Sigmoid colon (tissue), 7 donors: ENCODE results near the gene CDK5. TPM values are rescaled to one million over a fixed set of nuclear protein-coding genes. Genes with fewer than 3 reads are reported as not detected.
A peak's percentile ranks its signal among the peaks of the same experiment; 100 is the strongest.

Source experiments
- DNase-seq: peaks from one replicate; pipeline ENCODE4 v3.0.0-alpha.2; 2019
- H3K27ac ChIP-seq, 4 donors: fragments of 200-600 bp; sonication (generic); one replicate each; pipeline ENCODE4 v1.5.1; 2016 to 2019; ENCODE audit warnings: mild to moderate bottlenecking in 1 of 4
- H3K27me3 ChIP-seq, 3 donors: fragments of 200-600 bp; sonication (generic); one replicate each; pipeline ENCODE4 v1.5.1; 2019; ENCODE audit warnings: mild to moderate bottlenecking in 1 of 3
- H3K36me3 ChIP-seq, 4 donors: fragments of 200-600 bp; sonication (generic); one replicate each; pipeline ENCODE4 v1.5.1; 2016 to 2019
- H3K4me1 ChIP-seq, 4 donors: fragments of 200-600 bp; sonication (generic); one replicate each; pipeline ENCODE4 v1.5.1; 2017 to 2019
- H3K4me3 ChIP-seq, 4 donors: fragments of 200-600 bp; sonication (generic); one replicate each; pipeline ENCODE4 v1.5.1; 2017 to 2019; ENCODE audit warnings: mild to moderate bottlenecking in 2 of 4, moderate library complexity in 1 of 4
- H3K9me3 ChIP-seq, 4 donors: fragments of 200-600 bp in 3 of 4; sonication (generic) in 3 of 4; one replicate each; pipeline versions ENCODE4 v1.5.1 to v1.6.1; 2013 to 2019
- CTCF ChIP-seq, 4 experiments: fragments of 450-650 bp in 3 of 4; fragments of 200-600 bp in 1 of 4; IDR thresholded peaks; one replicate each; pipeline ENCODE4 v1.5.1; 2016 to 2019; ENCODE audit warnings: antibody characterized with exemption in 4 of 4, mild to moderate bottlenecking in 3 of 4, moderate library complexity in 2 of 4
- EP300 ChIP-seq, 4 donors: sonication (generic); formaldehyde crosslinking; IDR thresholded peaks; one replicate each; pipeline ENCODE4 v1.6.1; 2017; ENCODE audit warnings: antibody characterized with exemption in 4 of 4
- POLR2A ChIP-seq, 2 donors: fragments of 450-650 bp; IDR thresholded peaks; one replicate each; pipeline ENCODE4 v1.6.1; 2016; ENCODE audit warnings: antibody characterized with exemption in 2 of 2, mild to moderate bottlenecking in 2 of 2, moderate library complexity in 2 of 2
- POLR2AphosphoS5 ChIP-seq, 4 donors: sonication (generic); formaldehyde crosslinking; IDR thresholded peaks; one replicate each; pipeline ENCODE4 v1.6.1; 2017; ENCODE audit warnings: antibody characterized with exemption in 4 of 4
- WGBS, 2 donors: extraction: QIAGEN DNeasy Blood & Tissue Kit; methylation state at CpG; one replicate each; pipeline ENCODE4 v1.1.7; 2013; 5-methylcytosine and 5-hydroxymethylcytosine counted together
- intact Hi-C: fragments of 100-400 bp; cut with DNase I; formaldehyde crosslinking; loops from one replicate; pipeline ENCODE4 v1.15.1; 2023
- polyA plus RNA-seq, 3 donors: library from polyadenylated mRNA; stranded (reverse); fragments of 200-250 nt; gene quantifications; one replicate each; pipeline ENCODE4 v1.2.3, GENCODE V29; 2013
- total RNA-seq, 4 donors: library from RNA; depleted of rRNA; stranded (reverse); fragments of >200 nt; gene quantifications; one replicate each; pipeline ENCODE4 v1.1.0, GENCODE V29; 2016
- donor health status: healthy with polysubstance abuse.
- donor health status: Bipolar disorder and iron deficiency.
- donor health status: healthy.

Gene CDK5
- total and polyA plus RNA-seq, 7 donors: 6.0 to 10.6 (median 8.2) TPM

- intact Hi-C loops: no loop called here
- Histone ChIP-seq H3K27me3 (no peaks in the 10 kb centered on the region), H3K9me3 (no peaks in the 10 kb centered on the region), H3K4me1 (peaks cover 0 to 43% (median 36%) of the 10 kb centered on the region in 4 donors), H3K36me3 (peaks cover 0 to 10% (median 0%) of the 10 kb centered on the region in 4 donors), H3K27ac (peak overlapping the region in 3 of 4 donors; percentile 86 to 96 (median 93)), H3K4me3 (peak overlapping the region; percentile 50 to 91 (median 60))
- WGBS, 2 donors: 22 to 47% methylated on average over 29 of the region's 29 CpGs
- DNase-seq: no peak
- TF ChIP-seq EP300 (IDR thresholded peaks at IDR 0.05) (no peak), CTCF (IDR thresholded peaks at IDR 0.05) (no peak), POLR2A (IDR thresholded peaks at IDR 0.05) (no peak), POLR2AphosphoS5 (IDR thresholded peaks at IDR 0.05) (no peak)
Measured at GRCh38 chr7:151056666-151057505, 811 bp downstream of the CDK5 start.

GRCh38 chr7:151056283-151056665 is 1.4 kb downstream of the CDK5 start:
- Histone ChIP-seq H3K27ac (no peak overlapping the region), H3K4me1 (peaks cover 0 to 43% (median 33%) of the 10 kb centered on the region in 4 donors), H3K27me3 (no peaks in the 10 kb centered on the region), H3K4me3 (no peak overlapping the region), H3K9me3 (no peaks in the 10 kb centered on the region), H3K36me3 (peaks cover 0 to 10% (median 0%) of the 10 kb centered on the region in 4 donors)
- TF ChIP-seq POLR2A (IDR thresholded peaks at IDR 0.05): no peak
- TF ChIP-seq CTCF (IDR thresholded peaks at IDR 0.05): no peak
- no peak for TF ChIP-seq POLR2AphosphoS5 (IDR thresholded peaks at IDR 0.05)
- no peak for TF ChIP-seq EP300 (IDR thresholded peaks at IDR 0.05)
- intact Hi-C loops: no loop called here
- DNase-seq: no peak
- 87 to 91% methylated on average over 6 of the region's 6 CpGs for WGBS, 2 donors

DNA sequence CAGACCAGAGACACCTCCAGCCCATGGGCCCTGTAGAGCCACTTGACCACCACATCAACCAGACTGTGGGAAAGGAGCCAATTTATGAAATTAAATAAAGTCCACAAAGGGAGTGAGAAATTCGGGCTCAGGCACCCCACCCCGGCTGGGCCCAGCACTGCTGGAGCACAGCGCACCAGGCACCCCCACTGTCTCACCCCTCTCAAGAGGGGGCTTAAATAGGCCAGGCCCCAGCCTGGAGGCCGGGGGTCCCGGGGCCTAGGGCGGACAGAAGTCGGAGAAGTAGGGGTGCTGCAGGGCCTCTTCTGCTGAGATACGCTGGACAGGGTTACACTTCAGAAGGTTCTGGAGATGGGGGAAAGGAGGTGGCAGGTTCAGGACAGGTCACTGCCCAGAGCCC is 3.9 kb downstream of the CDK5 start:
- peaks cover 0 to 10% (median 0%) of the 10 kb centered on the region in 4 donors for H3K36me3 ChIP-seq
- 89 to 94% methylated on average over 8 of the region's 8 CpGs for WGBS, 2 donors
- H3K9me3 ChIP-seq: no peaks in the 10 kb centered on the region
- H3K27ac ChIP-seq: no peak overlapping the region
- intact Hi-C loops: no loop called here
- H3K4me1 ChIP-seq: peaks cover 0 to 32% (median 24%) of the 10 kb centered on the region in 4 donors
- TF ChIP-seq EP300 (IDR thresholded peaks at IDR 0.05): no peak
- no peak for TF ChIP-seq POLR2A (IDR thresholded peaks at IDR 0.05)
- no peak for TF ChIP-seq CTCF (IDR thresholded peaks at IDR 0.05)
- TF ChIP-seq POLR2AphosphoS5 (IDR thresholded peaks at IDR 0.05): no peak
- DNase-seq: no peak
- H3K4me3 ChIP-seq: no peak overlapping the region
- H3K27me3 ChIP-seq: peaks cover 0 to 10% (median 0%) of the 10 kb centered on the region in 3 donors

- Histone ChIP-seq H3K4me1 (peaks cover 0 to 25% (median 19%) of the 10 kb centered on the region in 4 donors), H3K27me3 (peaks cover 0 to 10% (median 0%) of the 10 kb centered on the region in 3 donors), H3K27ac (no peak overlapping the region), H3K9me3 (no peaks in the 10 kb centered on the region), H3K36me3 (peaks cover 0 to 10% (median 0%) of the 10 kb centered on the region in 4 donors), H3K4me3 (no peak overlapping the region)
- intact Hi-C loops: no loop called here
- DNase-seq: no peak
- 71 to 75% methylated on average over 4 of the region's 4 CpGs for WGBS, 2 donors
- no peak for TF ChIP-seq POLR2A (IDR thresholded peaks at IDR 0.05)
- no peak for TF ChIP-seq CTCF (IDR thresholded peaks at IDR 0.05)
- no peak for TF ChIP-seq EP300 (IDR thresholded peaks at IDR 0.05)
- no peak for TF ChIP-seq POLR2AphosphoS5 (IDR thresholded peaks at IDR 0.05)
Measured at GRCh38 chr7:151053096-151053495, 4.6 kb downstream of the CDK5 start.
